ENCODE results near the gene SMIM21. TPM values are rescaled to one million over a fixed set of nuclear protein-coding genes. Genes with fewer than 3 reads are reported as not detected.

SMIM21 gene
- total RNA-seq: not detected in 2 replicates

DNA sequence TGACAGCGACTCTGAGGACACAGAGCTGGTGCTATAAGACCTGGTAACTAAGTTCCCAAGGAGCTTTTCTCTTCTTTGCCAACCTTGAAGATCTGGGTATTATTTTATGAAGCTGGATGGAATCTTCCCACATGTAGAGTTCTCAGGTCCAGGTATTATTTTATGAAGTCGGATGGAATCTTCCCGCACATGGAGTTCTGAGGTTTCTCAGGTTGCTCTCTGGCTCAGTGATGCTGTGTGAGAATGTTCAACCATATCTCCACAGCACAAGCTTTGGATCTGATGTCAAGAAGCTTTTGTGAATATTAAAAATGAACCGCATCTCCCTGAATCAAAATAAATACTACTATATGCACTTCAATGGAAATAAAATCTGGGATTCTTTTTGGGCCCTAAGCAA is at the start of gene SMIM21:
SMIM21 (minus strand) TSS at position 101 of the 400 bp plus-strand sequence. CDS start 140 bp downstream, outside the sequence.

Other genes starting within 250 kb of the SMIM21 start
- gene PTGR3, start 218.6 kb downstream of the SMIM21 start, total RNA-seq: 16.9 and 17.2 TPM in 2 replicates
- gene TSHZ1, start 216.9 kb downstream of the SMIM21 start, total RNA-seq: 4.6 and 6.2 TPM in 2 replicates

Measured in hair follicular keratinocyte (primary cell).